Astrocyte (in vitro differentiated cells and primary cell): Measurements from ENCODE around the gene CYBB. TPM values are rescaled to one million over a fixed set of nuclear protein-coding genes. Genes with fewer than 3 reads are reported as not detected.
A peak's percentile ranks its signal among the peaks of the same experiment; 100 is the strongest.

ENCODE experiments used
- DNase-seq: peaks from one replicate; pipeline ENCODE4 v3.0.0-alpha.2; 2010; ENCODE audit warnings: low read depth
- FAIRE-seq: peaks from 2 replicates; lab custom pipeline; 2011; peaks lifted over from hg19 to GRCh38; lab: Jason Lieb, UNC
- H2AFZ ChIP-seq: 2 replicates; pipeline ENCODE4 v1.6.0; 2012; ENCODE audit warnings: low read depth, low read length, inconsistent platforms
- H3K27ac ChIP-seq: 2 replicates; pipeline ENCODE4 v1.5.1; 2011; ENCODE audit warnings: low read depth, low read length, inconsistent platforms
- H3K27me3 ChIP-seq: 2 replicates; pipeline ENCODE4 v1.6.0; 2011; ENCODE audit warnings: low read length, inconsistent platforms; ENCODE audit not compliant: insufficient read depth
- H3K36me3 ChIP-seq: 2 replicates; pipeline ENCODE4 v1.5.1; 2011; ENCODE audit warnings: low read length, inconsistent platforms; ENCODE audit not compliant: insufficient read depth
- H3K4me1 ChIP-seq: 2 replicates; pipeline ENCODE4 v1.5.1; 2011; ENCODE audit warnings: low read length, inconsistent platforms; ENCODE audit not compliant: insufficient read depth
- H3K4me2 ChIP-seq: 2 replicates; pipeline ENCODE4 v1.6.0; 2012; ENCODE audit warnings: low read length, inconsistent platforms
- H3K4me3 ChIP-seq: 2 replicates; pipeline ENCODE4 v1.5.1; 2011; ENCODE audit warnings: low read depth, mild to moderate bottlenecking, low read length, inconsistent platforms; ENCODE audit not compliant: insufficient read depth
- H3K79me2 ChIP-seq: 2 replicates; pipeline ENCODE4 v1.6.0; 2012; ENCODE audit warnings: mild to moderate bottlenecking, low read length, inconsistent platforms; ENCODE audit not compliant: insufficient read depth
- H3K9ac ChIP-seq: 2 replicates; pipeline ENCODE4 v1.6.0; 2012; ENCODE audit warnings: mild to moderate bottlenecking, low read length, inconsistent platforms
- H3K9me3 ChIP-seq: 2 replicates; pipeline ENCODE4 v1.5.1; 2012; ENCODE audit warnings: low read depth, mild to moderate bottlenecking, low read length, inconsistent platforms; ENCODE audit not compliant: insufficient read depth
- H4K20me1 ChIP-seq: 2 replicates; pipeline ENCODE4 v1.6.0; 2012; ENCODE audit warnings: low read length, inconsistent platforms; ENCODE audit not compliant: insufficient read depth
- H3K27ac Mint-ChIP-seq: one replicate; pipeline ENCODE4 v1.8.0; 2021; ENCODE audit warnings: mild to moderate bottlenecking, mixed read lengths; ENCODE audit not compliant: unreplicated experiment
- H3K27me3 Mint-ChIP-seq: one replicate; pipeline ENCODE4 v1.8.0; 2021; ENCODE audit warnings: low read depth, mixed read lengths; ENCODE audit not compliant: unreplicated experiment
- H3K36me3 Mint-ChIP-seq: one replicate; pipeline ENCODE4 v1.8.0; 2021; ENCODE audit warnings: low read depth, mixed read lengths; ENCODE audit not compliant: unreplicated experiment
- H3K4me1 Mint-ChIP-seq: one replicate; pipeline ENCODE4 v1.8.0; 2021; ENCODE audit warnings: low read depth, mixed read lengths; ENCODE audit not compliant: unreplicated experiment
- H3K4me3 Mint-ChIP-seq: one replicate; pipeline ENCODE4 v1.8.0; 2021; ENCODE audit warnings: mild to moderate bottlenecking, moderate library complexity, mixed read lengths; ENCODE audit not compliant: unreplicated experiment
- H3K9me3 Mint-ChIP-seq: one replicate; pipeline ENCODE4 v1.8.0; 2021; ENCODE audit warnings: mild to moderate bottlenecking, mixed read lengths; ENCODE audit not compliant: unreplicated experiment
- CTCF ChIP-seq: IDR thresholded peaks from 2 replicates; pipeline ENCODE4 v1.5.1; 2011; ENCODE audit warnings: low read depth, mild to moderate bottlenecking, inconsistent platforms, low read length, moderate library complexity; ENCODE audit not compliant: insufficient read depth
- EZH2 ChIP-seq: IDR thresholded peaks from 2 replicates; pipeline ENCODE4 v1.6.1; 2012; ENCODE audit warnings: mild to moderate bottlenecking, low read length, inconsistent platforms; ENCODE audit not compliant: insufficient read depth
- total RNA-seq: library from RNA; stranded (reverse); gene quantifications from 2 replicates; pipeline ENCODE4 v1.2.1, GENCODE V29; 2021

Gene CYBB
- total RNA-seq, 1 donor from 2014 or later: not detected

GRCh38 chrX:37785569-37785968 lies 5.7 kb downstream of the CYBB start:
- no peak overlapping the region for H3K4me2 ChIP-seq
- H3K4me1 ChIP-seq: no peaks in the 10 kb centered on the region
- DNase-seq (no peak), FAIRE-seq (peak; percentile 54)
- Mint-ChIP-seq H3K9me3 (no peaks in the 10 kb centered on the region), H3K36me3 (no peaks in the 10 kb centered on the region), H3K27ac (no peak overlapping the region), H3K4me1 (no peaks in the 10 kb centered on the region), H3K27me3 (no peaks in the 10 kb centered on the region), H3K4me3 (no peak overlapping the region)
- no peaks in the 10 kb centered on the region for H3K9me3 ChIP-seq
- H3K9ac ChIP-seq: no peak overlapping the region
- no peaks in the 10 kb centered on the region for H4K20me1 ChIP-seq
- H3K79me2 ChIP-seq: no peaks in the 10 kb centered on the region
- no peak overlapping the region for H2AFZ ChIP-seq
- H3K27me3 ChIP-seq: no peaks in the 10 kb centered on the region
- TF ChIP-seq EZH2: no peak
- H3K27ac ChIP-seq: no peak overlapping the region
- no peaks in the 10 kb centered on the region for H3K36me3 ChIP-seq
- no peak overlapping the region for H3K4me3 ChIP-seq

GRCh38 chrX:37786624-37787422 lies 7.0 kb downstream of the CYBB start:
- Histone ChIP-seq H3K27ac (no peak overlapping the region), H3K9me3 (no peaks in the 10 kb centered on the region), H3K9ac (no peak overlapping the region), H4K20me1 (no peaks in the 10 kb centered on the region), H3K79me2 (no peaks in the 10 kb centered on the region), H3K4me1 (no peaks in the 10 kb centered on the region), H3K27me3 (no peaks in the 10 kb centered on the region), H3K4me2 (no peak overlapping the region), H2AFZ (no peak overlapping the region), H3K36me3 (no peaks in the 10 kb centered on the region), H3K4me3 (no peak overlapping the region)
- Mint-ChIP-seq H3K36me3 (no peaks in the 10 kb centered on the region), H3K4me1 (no peaks in the 10 kb centered on the region), H3K9me3 (no peaks in the 10 kb centered on the region), H3K27ac (no peak overlapping the region), H3K27me3 (no peaks in the 10 kb centered on the region), H3K4me3 (no peak overlapping the region)
- DNase-seq (no peak), FAIRE-seq (no peak)
- no peak for TF ChIP-seq CTCF
- TF ChIP-seq EZH2: no peak

- no peak overlapping the region for H3K4me2 ChIP-seq
- no peaks in the 10 kb centered on the region for H3K27me3 ChIP-seq
- no peak overlapping the region for H3K27ac ChIP-seq
- H3K4me1 ChIP-seq: no peaks in the 10 kb centered on the region
- Mint-ChIP-seq H3K9me3 (no peaks in the 10 kb centered on the region), H3K4me3 (no peak overlapping the region), H3K27me3 (no peaks in the 10 kb centered on the region), H3K27ac (no peak overlapping the region), H3K4me1 (no peaks in the 10 kb centered on the region), H3K36me3 (no peaks in the 10 kb centered on the region)
- H2AFZ ChIP-seq: no peak overlapping the region
- H3K9ac ChIP-seq: no peak overlapping the region
- no peaks in the 10 kb centered on the region for H4K20me1 ChIP-seq
- no peak for TF ChIP-seq EZH2
- no peak for TF ChIP-seq CTCF
- H3K36me3 ChIP-seq: no peaks in the 10 kb centered on the region
- no peak overlapping the region for H3K4me3 ChIP-seq
- DNase-seq (no peak), FAIRE-seq (peak; percentile 92)
- H3K79me2 ChIP-seq: no peaks in the 10 kb centered on the region
- H3K9me3 ChIP-seq: no peaks in the 10 kb centered on the region
Observed at GRCh38 chrX:37787423-37787869, 7.6 kb downstream of the CYBB start.
